Caco-2 (cell line): ENCODE results near the gene CTSH. TPM values are rescaled to one million over a fixed set of nuclear protein-coding genes. Genes with fewer than 3 reads are reported as not detected.
A peak's percentile ranks its signal among the peaks of the same experiment; 100 is the strongest.

Experiments used
- BruUV-seq: library from RNA; stranded (reverse); fragments of 400-500 nt; replicated peaks from 2 replicates; lab custom pipeline; 2021; lab: Mats Ljungman, UMichigan
- CTCF ChIA-PET: fragments of 300-600 bp; sonication (Branson Sonifier 250); formaldehyde crosslinking; loops from one replicate; lab custom pipeline; 2022; ENCODE audit warnings: antibody characterized with exemption; lab: Charles Lee
- POLR2A ChIA-PET: fragments of 300-600 bp; sonication (Branson Sonifier 250); formaldehyde crosslinking; loops from one replicate; lab custom pipeline; 2022; ENCODE audit warnings: antibody characterized with exemption; lab: Charles Lee
- DNase-seq, 2 experiments: peaks; one replicate each; pipeline versions ENCODE4 v3.0.0 to v3.0.0-alpha.2; 2020 to 2022
- H3K27me3 ChIP-seq: replicated peaks from 2 replicates; pipeline ENCODE4 v1.6.0; 2011; ENCODE audit warnings: low read length; ENCODE audit not compliant: control insufficient read depth, insufficient read depth
- H3K36me3 ChIP-seq: 2 replicates; pipeline ENCODE4 v1.5.1; 2011; ENCODE audit warnings: low read length; ENCODE audit not compliant: control insufficient read depth, insufficient read depth
- H3K4me1 ChIP-seq: fragments of 250-450 bp; sonication (Bioruptor Pico); 2 replicates; pipeline ENCODE4 v1.5.1; 2020; ENCODE audit warnings: mild to moderate bottlenecking
- H3K4me3 ChIP-seq: 2 replicates; pipeline ENCODE4 v1.5.1; 2011; ENCODE audit warnings: low read depth, mild to moderate bottlenecking, control low read depth, low read length
- H3K9me3 ChIP-seq: fragments of 250-450 bp; sonication (Bioruptor Pico); 2 replicates; pipeline ENCODE4 v1.5.1; 2020; ENCODE audit warnings: mild to moderate bottlenecking, moderate library complexity
- H3K27ac Mint-ChIP-seq: one replicate; pipeline ENCODE4 v1.8.0; 2022; ENCODE audit warnings: mixed read lengths; ENCODE audit not compliant: unreplicated experiment
- H3K27me3 Mint-ChIP-seq: one replicate; pipeline ENCODE4 v1.8.0; 2022; ENCODE audit warnings: mixed read lengths; ENCODE audit not compliant: insufficient read depth, unreplicated experiment
- H3K36me3 Mint-ChIP-seq: one replicate; pipeline ENCODE4 v1.8.0; 2022; ENCODE audit warnings: mild to moderate bottlenecking, mixed read lengths; ENCODE audit not compliant: insufficient read depth, unreplicated experiment
- H3K4me1 Mint-ChIP-seq: one replicate; pipeline ENCODE4 v1.8.0; 2022; ENCODE audit warnings: low read depth, mixed read lengths; ENCODE audit not compliant: unreplicated experiment
- H3K4me3 Mint-ChIP-seq: one replicate; pipeline ENCODE4 v1.8.0; 2022; ENCODE audit warnings: mild to moderate bottlenecking, moderate library complexity, mixed read lengths; ENCODE audit not compliant: unreplicated experiment
- H3K9me3 Mint-ChIP-seq: one replicate; pipeline ENCODE4 v1.8.0; 2022; ENCODE audit warnings: mixed read lengths; ENCODE audit not compliant: unreplicated experiment
- intact Hi-C: fragments of 100-400 bp; cut with micrococcal nuclease; formaldehyde crosslinking; loops from one replicate; pipeline ENCODE4 v1.10.0; 2022; ENCODE audit not compliant: unreplicated experiment
- total RNA-seq: library from RNA; stranded (reverse); gene quantifications from 2 replicates; pipeline ENCODE4 v1.2.3, GENCODE V29; 2022
- TF ChIP-seq, protein P1 (sequence below), 2 experiments: fragments of 200-600 bp in 1 of 2; IDR thresholded peaks; 1 replicate in 1 of 2; 2 replicates in 1 of 2; pipeline versions ENCODE4 v1.5.1 to v1.8.0; 2011 to 2022; ENCODE audit warnings: antibody characterized with exemption in 1 of 2, control low read depth in 1 of 2, inconsistent platforms in 1 of 2, low read depth in 1 of 2, low read length in 1 of 2, mild to moderate bottlenecking in 1 of 2, moderate library complexity in 1 of 2; ENCODE audit not compliant: insufficient read depth in 1 of 2, severe bottlenecking in 1 of 2, unreplicated experiment in 1 of 2

The CTSH gene
- total RNA-seq, 1 experiment from 2014 or later, result 183 TPM

DNA sequence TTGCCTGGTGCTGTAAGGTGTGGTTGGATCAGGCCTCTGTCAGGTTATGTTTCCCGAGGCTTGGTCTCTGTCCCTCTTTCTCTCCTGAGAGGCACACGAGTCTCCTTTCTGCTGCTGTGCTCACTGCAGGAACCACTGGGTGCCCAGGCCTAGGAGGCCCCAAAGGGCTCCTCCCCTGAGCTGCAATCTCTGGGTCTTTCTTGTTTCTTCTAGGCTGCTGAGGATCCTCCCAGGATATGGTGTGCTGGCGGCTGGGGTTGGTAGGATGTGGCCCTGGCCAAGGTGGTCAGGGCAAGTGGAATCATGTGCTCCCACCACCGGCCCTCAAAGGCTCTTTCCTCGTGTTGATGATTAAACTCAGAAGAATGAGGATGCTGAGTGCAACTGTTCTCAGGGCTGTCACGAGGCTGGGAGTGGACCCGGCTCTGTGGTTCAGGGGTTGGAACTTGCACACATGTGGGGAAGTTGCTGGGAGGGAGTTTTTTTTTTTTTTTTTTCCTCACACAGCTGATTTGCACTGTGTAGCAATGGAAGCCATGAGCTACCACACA is 43.6 kb upstream of the CTSH start:
- peak overlapping the region; percentile 76 for H3K27ac Mint-ChIP-seq
- no peak overlapping the region for H3K4me3 Mint-ChIP-seq
- H3K27me3 Mint-ChIP-seq, result no peaks in the 10 kb centered on the region
- H3K9me3 Mint-ChIP-seq, result peaks cover 9% of the 10 kb centered on the region
- peaks cover 14% of the 10 kb centered on the region for H3K4me1 ChIP-seq
- no peaks in the 10 kb centered on the region for H3K9me3 ChIP-seq
- ChIA-PET POLR2A (interaction anchor here (0.6 to 1.0 kb wide), 2 partner anchors 9 to 101 kb away, joined by 3 to 5 read pairs; no protein-coding TSS in a partner anchor), CTCF (interaction anchor here (0.7 to 1.8 kb wide), 2 partner anchors 9 to 102 kb away, joined by 8 read pairs; no protein-coding TSS in a partner anchor)
- intact Hi-C loops, result no loop called here
- no peak overlapping the region for H3K4me3 ChIP-seq
- H3K27me3 ChIP-seq, result no peaks in the 10 kb centered on the region
- H3K4me1 Mint-ChIP-seq, result peaks cover 7% of the 10 kb centered on the region
- no peaks in the 10 kb centered on the region for H3K36me3 ChIP-seq
- no TSS peak for BruUV-seq
- DNase-seq, result peak; percentile 61 to 89
- no peaks in the 10 kb centered on the region for H3K36me3 Mint-ChIP-seq
- TF ChIP-seq, protein P1, sequence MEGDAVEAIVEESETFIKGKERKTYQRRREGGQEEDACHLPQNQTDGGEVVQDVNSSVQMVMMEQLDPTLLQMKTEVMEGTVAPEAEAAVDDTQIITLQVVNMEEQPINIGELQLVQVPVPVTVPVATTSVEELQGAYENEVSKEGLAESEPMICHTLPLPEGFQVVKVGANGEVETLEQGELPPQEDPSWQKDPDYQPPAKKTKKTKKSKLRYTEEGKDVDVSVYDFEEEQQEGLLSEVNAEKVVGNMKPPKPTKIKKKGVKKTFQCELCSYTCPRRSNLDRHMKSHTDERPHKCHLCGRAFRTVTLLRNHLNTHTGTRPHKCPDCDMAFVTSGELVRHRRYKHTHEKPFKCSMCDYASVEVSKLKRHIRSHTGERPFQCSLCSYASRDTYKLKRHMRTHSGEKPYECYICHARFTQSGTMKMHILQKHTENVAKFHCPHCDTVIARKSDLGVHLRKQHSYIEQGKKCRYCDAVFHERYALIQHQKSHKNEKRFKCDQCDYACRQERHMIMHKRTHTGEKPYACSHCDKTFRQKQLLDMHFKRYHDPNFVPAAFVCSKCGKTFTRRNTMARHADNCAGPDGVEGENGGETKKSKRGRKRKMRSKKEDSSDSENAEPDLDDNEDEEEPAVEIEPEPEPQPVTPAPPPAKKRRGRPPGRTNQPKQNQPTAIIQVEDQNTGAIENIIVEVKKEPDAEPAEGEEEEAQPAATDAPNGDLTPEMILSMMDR (IDR thresholded peaks at IDR 0.05; ENCODE audit: insufficient read depth in 1 of 2, low read depth in 1 of 2, low read length in 1 of 2, severe bottlenecking in 1 of 2, unreplicated experiment in 1 of 2), result no peak

DNA sequence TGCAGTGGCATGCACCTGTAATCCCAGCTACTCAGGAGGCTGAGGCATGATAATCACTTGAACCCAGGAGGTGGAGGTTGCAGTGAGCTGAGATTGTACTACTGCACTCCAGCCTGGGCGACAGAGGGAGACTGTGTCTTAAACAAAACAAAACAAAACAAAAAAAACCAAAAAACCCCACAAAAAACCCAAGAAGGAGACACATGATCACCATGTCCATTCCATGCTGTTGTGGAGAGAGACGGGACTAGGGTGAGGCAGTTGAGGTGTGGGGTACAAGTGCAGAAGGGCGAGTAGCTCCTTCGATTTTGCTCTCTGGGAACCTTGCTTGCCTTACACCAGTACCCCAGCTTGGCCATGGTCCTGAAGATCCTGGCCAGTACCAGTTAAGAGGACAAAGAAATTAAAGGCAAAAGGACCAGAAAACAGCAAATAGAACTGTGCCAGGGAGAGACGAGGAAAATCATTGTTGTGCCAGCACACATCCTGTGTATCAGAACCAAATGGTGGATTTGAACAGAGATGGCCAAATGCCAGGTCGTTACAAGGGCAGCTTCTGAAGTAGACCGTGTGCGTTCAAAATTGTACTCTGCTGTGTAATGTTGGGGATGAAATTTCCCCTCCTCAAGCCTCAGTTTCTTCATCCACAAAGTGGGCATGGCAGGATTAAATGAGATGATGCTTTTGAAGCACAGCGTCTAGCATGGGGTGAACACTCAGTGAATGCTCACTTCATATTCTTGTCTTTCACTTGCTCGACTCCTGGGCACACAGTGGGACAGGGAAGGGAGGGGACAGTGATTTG is 42.9 kb upstream of the CTSH start:
- TF ChIP-seq, protein P1 (IDR thresholded peaks at IDR 0.05; ENCODE audit: insufficient read depth in 1 of 2, low read depth in 1 of 2, low read length in 1 of 2, severe bottlenecking in 1 of 2, unreplicated experiment in 1 of 2), result no peak
- H3K4me3 Mint-ChIP-seq, result no peak overlapping the region
- BruUV-seq, result no TSS peak
- no peaks in the 10 kb centered on the region for H3K27me3 Mint-ChIP-seq
- no peak overlapping the region for H3K4me3 ChIP-seq
- peaks cover 7% of the 10 kb centered on the region for H3K4me1 Mint-ChIP-seq
- no peaks in the 10 kb centered on the region for H3K36me3 Mint-ChIP-seq
- H3K9me3 Mint-ChIP-seq, result peaks cover 2% of the 10 kb centered on the region
- intact Hi-C loops, result no loop called here
- no peaks in the 10 kb centered on the region for H3K27me3 ChIP-seq
- H3K27ac Mint-ChIP-seq, result peak overlapping the region; percentile 76
- peaks cover 12% of the 10 kb centered on the region for H3K4me1 ChIP-seq
- H3K36me3 ChIP-seq, result no peaks in the 10 kb centered on the region
- no peaks in the 10 kb centered on the region for H3K9me3 ChIP-seq
- DNase-seq, result no peak
- ChIA-PET POLR2A (no interaction called here), CTCF (interaction anchor here (1.8 kb wide), 1 partner anchor 8 kb away, joined by 8 read pairs; no protein-coding TSS in a partner anchor)

DNA sequence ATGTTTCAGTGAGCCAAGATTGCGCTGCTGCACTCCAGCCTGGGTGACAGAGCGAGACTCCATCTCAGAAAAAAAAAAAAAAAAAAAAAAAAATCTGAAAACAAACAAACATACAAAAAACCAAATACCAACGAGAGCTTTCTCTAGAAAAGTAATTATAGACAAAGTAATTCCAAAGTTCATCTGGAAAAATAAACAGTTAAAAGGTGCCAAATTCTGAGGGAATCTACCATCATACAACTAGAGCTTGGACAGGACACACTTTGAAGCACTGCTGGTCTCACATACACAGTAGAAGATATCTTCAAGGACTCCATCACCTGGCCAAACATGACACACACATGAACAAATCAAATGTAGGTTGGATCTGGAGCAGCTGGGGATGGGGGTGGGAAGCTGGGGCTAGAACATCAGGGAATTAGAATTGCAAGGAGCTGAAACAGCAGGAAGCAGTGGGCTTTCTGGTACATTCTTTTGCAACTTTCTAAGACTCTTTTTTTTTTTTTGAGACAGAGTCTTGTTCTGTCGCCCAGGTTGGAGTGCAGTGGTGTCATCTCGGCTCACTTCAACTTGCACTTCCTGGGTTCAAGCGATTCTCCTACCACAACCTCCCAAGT is 41.1 kb upstream of the CTSH start:
- intact Hi-C loops, result no loop called here
- no peaks in the 10 kb centered on the region for H3K9me3 Mint-ChIP-seq
- no peaks in the 10 kb centered on the region for H3K27me3 Mint-ChIP-seq
- ChIA-PET CTCF (interaction anchor here (0.7 to 1.2 kb wide), 2 partner anchors 63 to 77 kb away, joined by 3 read pairs; no protein-coding TSS in a partner anchor), POLR2A (no interaction called here)
- Histone ChIP-seq H3K9me3 (no peaks in the 10 kb centered on the region), H3K4me1 (peaks cover 12% of the 10 kb centered on the region), H3K27me3 (no peaks in the 10 kb centered on the region), H3K4me3 (no peak overlapping the region), H3K36me3 (no peaks in the 10 kb centered on the region)
- no peak overlapping the region for H3K27ac Mint-ChIP-seq
- no peak for DNase-seq
- H3K4me3 Mint-ChIP-seq, result no peak overlapping the region
- TF ChIP-seq, protein P1 (IDR thresholded peaks at IDR 0.05; ENCODE audit: insufficient read depth in 1 of 2, low read depth in 1 of 2, low read length in 1 of 2, severe bottlenecking in 1 of 2, unreplicated experiment in 1 of 2), result no peak
- H3K36me3 Mint-ChIP-seq, result no peaks in the 10 kb centered on the region
- no TSS peak for BruUV-seq
- H3K4me1 Mint-ChIP-seq, result peaks cover 7% of the 10 kb centered on the region
